Measurements from ENCODE around the gene CALCOCO1. TPM values are rescaled to one million over a fixed set of nuclear protein-coding genes. Genes with fewer than 3 reads are reported as not detected.

CALCOCO1 gene
- total RNA-seq, 5 donors from 2014 or later (not counting 1 experiment from before 2014, with no cell fraction given) = 118 to 162 (median 153) TPM

- Histone ChIP-seq H3K9me3 (no peaks in the 10 kb centered on the region), H3K4me1 (ENCODE audit: control insufficient read depth in 1 of 2, extremely low read depth in 1 of 2, insufficient read depth in 2 of 2, low read length in 2 of 2) (peaks cover 4 to 34% of the 10 kb centered on the region in 2 experiments), H3K36me3 (ENCODE audit: control insufficient read depth in 2 of 2, extremely low read depth in 1 of 2, insufficient read depth in 1 of 2, low read length in 1 of 2) (no peaks in the 10 kb centered on the region), H3K27ac (ENCODE audit: low read length) (no peak overlapping the region), H3K27me3 (replicated peaks in 1 of 2; ENCODE audit: control insufficient read depth in 2 of 2, extremely low read depth in 1 of 2, insufficient read depth in 2 of 2, low read length in 1 of 2) (peaks cover 11 to 78% of the 10 kb centered on the region in 2 experiments), H3K4me3 (ENCODE audit: control insufficient read depth in 1 of 2, extremely low read depth in 1 of 2, low read length in 1 of 2) (no peak overlapping the region)
- Mint-ChIP-seq H3K9me3 (no peaks in the 10 kb centered on the region), H3K4me1 (peaks cover 15 to 25% (median 19%) of the 10 kb centered on the region in 3 donors), H3K27me3 (peaks cover 21 to 46% of the 10 kb centered on the region in 2 donors), H3K4me3 (no peak overlapping the region), H3K36me3 (no peaks in the 10 kb centered on the region), H3K27ac (no peak overlapping the region)
- DNase-seq (no peak), ATAC-seq (replicated peaks in 1 of 4) (no peak)
- WGBS (ENCODE audit: insufficient coverage) = 26% methylated on average over 3 of the region's 6 CpGs
- CTCF ChIA-PET = interaction anchor here (0.6 to 5.5 kb wide), 16 partner anchors 8 to 754 kb away, joined by 3 to 71 read pairs (median 10); partner anchors contain the start of gene CALCOCO1 (in 1 of the 2)
- POLR2A ChIA-PET = interaction anchor here (0.5 to 1.1 kb wide), 2 partner anchors 8 to 18 kb away, joined by 3 read pairs; partner anchors contain the start of gene CALCOCO1 (in 1 of the 2)
Observed at GRCh38 chr12:53744751-53745150, 17.5 kb upstream of the CALCOCO1 start.

- Mint-ChIP-seq H3K27me3 (peaks cover 23 to 52% of the 10 kb centered on the region in 2 donors), H3K9me3 (no peaks in the 10 kb centered on the region), H3K4me1 (peaks cover 22 to 31% (median 25%) of the 10 kb centered on the region in 3 donors), H3K4me3 (no peak overlapping the region), H3K36me3 (no peaks in the 10 kb centered on the region), H3K27ac (no peak overlapping the region)
- no peak overlapping the region for H3K27ac ChIP-seq (ENCODE audit: low read length)
- POLR2A ChIA-PET = interaction anchor here (0.5 to 1.1 kb wide), 3 partner anchors 8 to 40 kb away, joined by 3 read pairs; partner anchors contain the start of gene CALCOCO1 (in 1 of the 2)
- H3K36me3 ChIP-seq (ENCODE audit: control insufficient read depth in 2 of 2, extremely low read depth in 1 of 2, insufficient read depth in 1 of 2, low read length in 1 of 2) = no peaks in the 10 kb centered on the region
- no peak overlapping the region for H3K4me3 ChIP-seq (ENCODE audit: control insufficient read depth in 1 of 2, extremely low read depth in 1 of 2, low read length in 1 of 2)
- peaks cover 8 to 41% of the 10 kb centered on the region in 2 experiments for H3K4me1 ChIP-seq (ENCODE audit: control insufficient read depth in 1 of 2, extremely low read depth in 1 of 2, insufficient read depth in 2 of 2, low read length in 2 of 2)
- no peaks in the 10 kb centered on the region for H3K9me3 ChIP-seq
- CTCF ChIA-PET = interaction anchor here (0.7 to 5.5 kb wide), 23 partner anchors 7 to 423 kb away, joined by 3 to 71 read pairs (median 4); partner anchors contain the start of genes AAAS (in 1 of the 2), ATP5MC2 (in 1 of the 2) and CALCOCO1 (in 1 of the 2)
- peaks cover 14 to 85% of the 10 kb centered on the region in 2 experiments for H3K27me3 ChIP-seq (replicated peaks in 1 of 2; ENCODE audit: control insufficient read depth in 2 of 2, extremely low read depth in 1 of 2, insufficient read depth in 2 of 2, low read length in 1 of 2)
- DNase-seq (no peak), ATAC-seq (replicated peaks in 1 of 4) (no peak)
- WGBS (ENCODE audit: insufficient coverage) = 100% methylated on average over 1 of the region's 1 CpG
Observed at GRCh38 chr12:53744130-53744441, 16.8 kb upstream of the CALCOCO1 start.

GRCh38 chr12:53743266-53744129, 16.2 kb upstream of the CALCOCO1 start:
- H3K27ac Mint-ChIP-seq = peak overlapping the region in 1 of 2 donors; percentile 53
- peak overlapping the region in 1 of 2 donors; percentile 1 for H3K4me3 ChIP-seq (ENCODE audit: control insufficient read depth in 1 of 2, extremely low read depth in 1 of 2, low read length in 1 of 2)
- H3K9me3 Mint-ChIP-seq = no peaks in the 10 kb centered on the region
- DNase-seq (peak in 33 of 35 experiments; percentile 21 to 81 (median 49)), ATAC-seq (replicated peaks in 1 of 4) (peak; percentile 50 to 64 (median 58))
- H3K36me3 ChIP-seq (ENCODE audit: control insufficient read depth in 2 of 2, extremely low read depth in 1 of 2, insufficient read depth in 1 of 2, low read length in 1 of 2) = no peaks in the 10 kb centered on the region
- H3K4me3 Mint-ChIP-seq = peak overlapping the region; percentile 42 to 74 (median 55)
- H3K9me3 ChIP-seq = no peaks in the 10 kb centered on the region
- ChIA-PET CTCF (interaction anchor here (0.6 to 5.5 kb wide), 24 partner anchors 8 to 422 kb away, joined by 3 to 71 read pairs (median 4); partner anchors contain the start of genes AAAS (in 1 of the 2), ATP5MC2 (in 1 of the 2) and CALCOCO1 (in 1 of the 2)), POLR2A (interaction anchor here in 1 of 2 donors (0.6 kb wide), 1 partner anchor 40 kb away, joined by 3 read pairs; no protein-coding TSS in a partner anchor)
- H3K27ac ChIP-seq (ENCODE audit: low read length) = no peak overlapping the region
- WGBS (ENCODE audit: insufficient coverage) = 8% methylated on average over 7 of the region's 16 CpGs
- peaks cover 12 to 86% of the 10 kb centered on the region in 2 experiments for H3K27me3 ChIP-seq (replicated peaks in 1 of 2; ENCODE audit: control insufficient read depth in 2 of 2, extremely low read depth in 1 of 2, insufficient read depth in 2 of 2, low read length in 1 of 2)
- H3K27me3 Mint-ChIP-seq = peaks cover 28 to 57% of the 10 kb centered on the region in 2 donors
- H3K36me3 Mint-ChIP-seq = no peaks in the 10 kb centered on the region
- H3K4me1 Mint-ChIP-seq = peaks cover 27 to 37% (median 30%) of the 10 kb centered on the region in 3 donors
- peaks cover 8 to 46% of the 10 kb centered on the region in 2 experiments for H3K4me1 ChIP-seq (ENCODE audit: control insufficient read depth in 1 of 2, extremely low read depth in 1 of 2, insufficient read depth in 2 of 2, low read length in 2 of 2)

GRCh38 chr12:53740130-53740491, 12.9 kb upstream of the CALCOCO1 start:
- no peak overlapping the region for H3K4me3 Mint-ChIP-seq
- no peaks in the 10 kb centered on the region for H3K36me3 ChIP-seq (ENCODE audit: control insufficient read depth in 2 of 2, extremely low read depth in 1 of 2, insufficient read depth in 1 of 2, low read length in 1 of 2)
- CTCF ChIA-PET = interaction anchor here (0.9 to 1.0 kb wide), 3 partner anchors 13 to 38 kb away, joined by 3 to 4 read pairs (median 4); partner anchors contain the start of gene CALCOCO1 (in 1 of the 2)
- H3K27me3 ChIP-seq (replicated peaks in 1 of 2; ENCODE audit: control insufficient read depth in 2 of 2, extremely low read depth in 1 of 2, insufficient read depth in 2 of 2, low read length in 1 of 2) = peaks cover 12 to 85% of the 10 kb centered on the region in 2 experiments
- POLR2A ChIA-PET = interaction anchor here (0.6 kb wide), 2 partner anchors 18 to 33 kb away, joined by 3 to 6 read pairs; no protein-coding TSS in a partner anchor
- H3K27ac ChIP-seq (ENCODE audit: low read length) = no peak overlapping the region
- no peak overlapping the region for H3K27ac Mint-ChIP-seq
- no peak for DNase-seq
- no peaks in the 10 kb centered on the region for H3K36me3 Mint-ChIP-seq
- H3K9me3 ChIP-seq = no peaks in the 10 kb centered on the region
- ATAC-seq (replicated peaks in 1 of 4) = no peak
- WGBS (ENCODE audit: insufficient coverage) = 60% methylated on average over 2 of the region's 3 CpGs
- H3K4me3 ChIP-seq (ENCODE audit: control insufficient read depth in 1 of 2, extremely low read depth in 1 of 2, low read length in 1 of 2) = no peak overlapping the region
- peaks cover 22 to 26% (median 23%) of the 10 kb centered on the region in 3 donors for H3K4me1 Mint-ChIP-seq
- peaks cover 4 to 31% of the 10 kb centered on the region in 2 experiments for H3K4me1 ChIP-seq (ENCODE audit: control insufficient read depth in 1 of 2, extremely low read depth in 1 of 2, insufficient read depth in 2 of 2, low read length in 2 of 2)
- peaks cover 28 to 72% of the 10 kb centered on the region in 2 donors for H3K27me3 Mint-ChIP-seq
- no peaks in the 10 kb centered on the region for H3K9me3 Mint-ChIP-seq

GRCh38 chr12:53739214-53740129, 12.2 kb upstream of the CALCOCO1 start:
- CTCF ChIA-PET = interaction anchor here (0.6 to 1.4 kb wide), 8 partner anchors 8 to 587 kb away, joined by 3 to 6 read pairs (median 4); partner anchors contain the start of gene CALCOCO1 (in 1 of the 2)
- no peaks in the 10 kb centered on the region for H3K9me3 ChIP-seq
- Mint-ChIP-seq H3K36me3 (no peaks in the 10 kb centered on the region), H3K4me1 (peaks cover 23 to 26% (median 23%) of the 10 kb centered on the region in 3 donors), H3K4me3 (peak overlapping the region in 2 of 3 donors; percentile 69 to 71), H3K27ac (peak overlapping the region in 1 of 2 donors; percentile 41), H3K27me3 (peaks cover 28 to 66% of the 10 kb centered on the region in 2 donors), H3K9me3 (no peaks in the 10 kb centered on the region)
- ATAC-seq (replicated peaks in 1 of 4) (peak; percentile 14 to 29 (median 23)), DNase-seq (no peak)
- no peak overlapping the region for H3K27ac ChIP-seq (ENCODE audit: low read length)
- H3K27me3 ChIP-seq (replicated peaks in 1 of 2; ENCODE audit: control insufficient read depth in 2 of 2, extremely low read depth in 1 of 2, insufficient read depth in 2 of 2, low read length in 1 of 2) = peaks cover 12 to 83% of the 10 kb centered on the region in 2 experiments
- POLR2A ChIA-PET = interaction anchor here in 1 of 2 donors (0.6 to 0.7 kb wide), 2 partner anchors 9 to 17 kb away, joined by 3 read pairs; no protein-coding TSS in a partner anchor
- WGBS (ENCODE audit: insufficient coverage) = 9% methylated on average over 17 of the region's 50 CpGs
- H3K4me1 ChIP-seq (ENCODE audit: control insufficient read depth in 1 of 2, extremely low read depth in 1 of 2, insufficient read depth in 2 of 2, low read length in 2 of 2) = peaks cover 4 to 31% of the 10 kb centered on the region in 2 experiments
- H3K4me3 ChIP-seq (ENCODE audit: control insufficient read depth in 1 of 2, extremely low read depth in 1 of 2, low read length in 1 of 2) = peak overlapping the region; percentile 46 to 67
- no peaks in the 10 kb centered on the region for H3K36me3 ChIP-seq (ENCODE audit: control insufficient read depth in 2 of 2, extremely low read depth in 1 of 2, insufficient read depth in 1 of 2, low read length in 1 of 2)
